Activated naive CD4-positive, alpha-beta T cell treated with anti-CD3 and anti-CD28 coated beads, Interleukin-2, amount 50 U/mL, for 16 hours (primary cell): ENCODE results near the gene PTGDR2.

Source experiments
- DNase-seq: peaks from one replicate; pipeline ENCODE4 v3.0.0-alpha.2; 2020

PTGDR2 gene

DNA sequence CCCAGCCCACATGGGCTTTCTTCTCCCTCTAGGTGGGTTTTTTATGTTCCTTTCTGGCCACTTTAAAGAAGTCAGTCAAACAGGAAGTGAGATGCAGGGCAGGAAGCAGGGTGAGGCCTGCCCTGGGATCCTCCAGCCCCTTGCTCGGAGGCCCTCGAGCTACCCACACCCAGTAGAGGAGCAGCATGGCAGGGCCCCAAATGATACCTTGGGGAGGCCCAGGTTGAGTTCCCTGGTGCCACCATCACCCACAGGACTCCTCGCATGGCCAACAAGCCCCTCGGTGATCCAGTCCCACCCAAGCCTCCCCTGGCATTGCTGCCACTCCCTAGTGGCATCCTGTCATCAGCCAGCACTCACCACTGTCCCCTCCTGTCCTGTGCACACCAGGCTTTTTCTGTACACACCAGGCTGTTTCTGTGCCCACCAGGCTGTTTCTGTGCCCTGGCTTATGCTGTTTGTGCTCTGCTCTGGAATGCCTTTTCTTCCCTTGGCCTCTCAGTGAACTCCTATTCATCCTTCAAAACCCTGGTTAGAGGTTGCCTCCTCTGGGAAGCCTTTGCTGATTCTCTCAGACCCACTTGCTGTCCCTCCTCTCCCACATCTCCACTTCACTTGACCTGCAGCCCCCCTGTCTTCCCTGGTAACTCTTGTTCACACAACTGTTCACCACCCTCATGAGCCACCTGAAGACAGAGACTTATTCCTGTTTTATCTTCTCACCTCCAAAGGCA lies 3.1 kb upstream of the PTGDR2 start:
- no peak for DNase-seq

DNA sequence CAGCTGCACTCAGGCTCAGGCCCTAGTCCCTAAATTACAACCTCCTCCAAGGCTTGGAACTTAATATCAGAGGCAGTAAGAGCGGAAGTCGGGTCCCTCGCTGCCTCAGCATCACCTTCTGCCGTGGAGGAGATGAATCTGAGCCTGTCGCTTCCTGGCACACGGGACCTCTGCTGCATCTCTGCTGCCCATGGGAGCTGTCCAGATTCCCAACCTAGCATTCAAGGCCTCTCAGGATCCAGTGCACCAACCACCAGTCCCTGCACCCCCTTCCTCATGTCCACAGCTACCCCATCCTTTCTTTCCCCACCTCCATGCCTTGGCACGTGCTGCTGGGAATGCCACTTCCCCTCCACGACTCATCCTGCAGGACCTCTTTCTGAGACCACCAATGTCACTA lies 2.5 kb upstream of the PTGDR2 start:
- DNase-seq = no peak

- DNase-seq = no peak
Observed at GRCh38 chr11:60857378-60858232, 1.9 kb upstream of the PTGDR2 start.

- DNase-seq = no peak
Observed at GRCh38 chr11:60854847-60855725, 664 bp downstream of the PTGDR2 start.

- DNase-seq = no peak
Observed at GRCh38 chr11:60854140-60854846, 1.5 kb downstream of the PTGDR2 start.

DNA sequence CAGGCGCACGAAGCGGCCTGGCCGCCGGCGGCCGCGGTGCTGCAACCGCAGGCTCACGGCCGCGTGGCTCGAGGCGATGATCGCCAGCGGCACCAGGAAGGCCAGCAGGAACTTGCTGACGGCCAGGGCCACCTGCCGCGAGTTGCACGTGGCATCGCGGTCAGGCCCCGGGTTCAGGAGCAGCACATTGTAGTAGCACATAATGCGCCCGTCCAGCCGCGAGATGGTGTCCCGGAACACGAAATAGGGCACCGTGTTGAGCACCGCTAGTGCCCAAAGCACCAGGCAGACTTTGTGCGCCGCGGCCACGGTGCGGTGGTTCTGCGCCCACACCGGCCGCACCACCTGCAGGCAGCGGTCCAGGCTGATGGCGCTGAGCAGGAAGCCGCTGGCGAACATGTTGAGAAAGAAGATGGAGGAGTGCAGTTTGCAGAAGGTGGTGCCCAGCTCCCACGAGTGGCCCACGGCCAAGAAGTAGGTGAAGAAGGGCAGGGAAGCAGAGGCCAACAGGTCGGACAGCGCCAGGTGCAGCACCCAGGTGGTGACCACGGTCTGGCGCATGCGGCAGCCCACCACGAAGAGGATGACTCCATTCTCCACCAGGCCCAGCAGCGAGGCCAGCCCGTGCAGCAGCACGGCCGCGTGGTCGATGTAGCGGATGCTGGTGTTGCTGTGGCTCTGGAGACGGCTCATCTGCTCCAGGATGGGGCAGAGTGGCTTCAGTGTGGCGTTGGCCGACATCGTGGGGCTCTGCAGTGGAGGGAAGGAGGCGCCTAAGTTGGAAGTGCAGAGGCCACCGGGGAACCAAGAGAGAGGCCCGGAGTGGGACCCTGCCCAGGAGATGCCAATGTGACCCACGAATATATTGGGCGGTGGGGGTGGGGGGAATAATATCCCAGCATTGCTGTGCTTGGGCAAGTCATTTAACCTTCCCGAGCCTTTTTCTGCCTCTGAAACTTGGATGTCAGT lies 2.5 kb downstream of the PTGDR2 start:
- DNase-seq = no peak

- no peak for DNase-seq
Observed at GRCh38 chr11:60852117-60852981, 3.4 kb downstream of the PTGDR2 start.

DNA sequence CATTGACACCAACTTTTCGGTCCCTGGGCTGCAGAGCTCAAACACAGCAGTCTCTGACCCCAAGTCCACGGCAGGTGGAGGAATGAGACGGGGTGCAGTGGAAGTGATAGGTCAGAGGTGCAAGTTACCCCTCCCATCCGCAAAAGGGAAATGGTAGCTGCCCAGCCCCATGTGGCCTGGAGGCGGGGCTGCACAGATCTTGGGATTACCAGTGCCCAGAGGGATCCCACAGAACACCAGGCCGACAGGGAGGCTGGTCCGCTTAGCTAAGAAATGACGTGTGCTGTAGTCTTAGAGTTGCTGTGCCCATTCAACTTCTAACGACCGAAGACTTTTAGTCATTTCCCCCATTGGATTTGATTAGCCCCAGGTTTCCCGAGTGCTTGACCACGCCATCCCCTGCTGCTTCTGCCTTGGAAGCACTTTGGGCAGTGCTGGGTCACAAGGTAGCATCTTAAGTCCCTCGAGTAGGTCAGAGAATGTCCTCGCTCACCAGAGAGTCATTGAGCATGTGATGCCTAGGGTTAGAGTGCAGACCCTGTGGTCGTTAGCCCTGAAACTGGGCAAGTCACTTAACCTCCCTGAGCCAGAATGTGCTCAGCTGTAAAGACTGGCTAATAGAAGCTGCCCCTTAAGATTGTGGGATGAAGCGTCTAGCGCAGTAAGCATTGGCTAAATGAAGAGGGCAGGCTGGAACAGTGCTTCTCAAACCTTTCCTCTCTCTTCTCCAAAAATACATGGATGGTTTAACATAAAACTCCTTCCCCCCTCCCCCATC lies 4.2 kb downstream of the PTGDR2 start:
- no peak for DNase-seq

GRCh38 chr11:60849641-60850520 lies 5.9 kb downstream of the PTGDR2 start:
- no peak for DNase-seq

- no peak for DNase-seq
Observed at GRCh38 chr11:60848714-60849151, 7.0 kb downstream of the PTGDR2 start.

- no peak for DNase-seq
Observed at GRCh38 chr11:60847896-60848295, 7.9 kb downstream of the PTGDR2 start.

- no peak for DNase-seq
Observed at GRCh38 chr11:60847281-60847680, 8.5 kb downstream of the PTGDR2 start.

DNA sequence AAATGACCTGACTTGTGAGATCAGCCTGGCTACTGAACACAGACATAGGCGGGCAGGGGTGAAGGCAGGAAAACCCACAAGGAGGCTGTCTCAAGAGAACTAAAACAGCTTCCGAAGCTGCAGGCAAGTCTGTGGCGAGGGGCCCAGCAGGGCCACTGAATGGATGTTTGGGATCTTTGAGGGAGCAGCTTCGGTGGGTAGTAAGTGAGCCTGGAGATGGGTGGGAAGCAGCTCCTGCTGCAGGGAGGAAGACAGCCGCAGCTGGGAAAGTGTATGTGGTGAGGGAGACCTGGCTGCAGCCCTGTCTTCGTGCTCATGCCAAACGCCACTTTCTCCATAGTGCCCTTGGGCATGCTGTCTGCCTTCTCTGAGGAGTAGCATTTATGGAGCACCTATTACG lies 10.4 kb downstream of the PTGDR2 start:
- DNase-seq = no peak

DNA sequence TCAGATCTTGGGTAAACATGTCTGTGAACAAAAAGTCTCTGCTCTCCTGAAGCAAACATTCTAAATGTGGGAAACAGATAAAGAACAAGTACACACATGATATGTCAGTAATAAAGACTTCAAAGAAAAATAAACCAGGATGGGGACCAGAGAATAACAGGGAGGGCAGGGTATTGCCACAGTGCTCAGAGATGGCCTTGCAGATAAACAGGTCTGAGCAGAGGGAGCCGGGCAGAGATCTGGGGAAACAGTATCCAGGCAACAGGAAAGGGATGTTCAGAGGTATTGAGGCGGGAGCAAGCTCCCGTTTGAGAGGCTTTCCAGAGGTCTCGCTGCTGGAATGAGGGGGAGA lies 10.9 kb downstream of the PTGDR2 start:
- no peak for DNase-seq

- DNase-seq = no peak
Observed at GRCh38 chr11:60844045-60844869, 11.5 kb downstream of the PTGDR2 start.

DNA sequence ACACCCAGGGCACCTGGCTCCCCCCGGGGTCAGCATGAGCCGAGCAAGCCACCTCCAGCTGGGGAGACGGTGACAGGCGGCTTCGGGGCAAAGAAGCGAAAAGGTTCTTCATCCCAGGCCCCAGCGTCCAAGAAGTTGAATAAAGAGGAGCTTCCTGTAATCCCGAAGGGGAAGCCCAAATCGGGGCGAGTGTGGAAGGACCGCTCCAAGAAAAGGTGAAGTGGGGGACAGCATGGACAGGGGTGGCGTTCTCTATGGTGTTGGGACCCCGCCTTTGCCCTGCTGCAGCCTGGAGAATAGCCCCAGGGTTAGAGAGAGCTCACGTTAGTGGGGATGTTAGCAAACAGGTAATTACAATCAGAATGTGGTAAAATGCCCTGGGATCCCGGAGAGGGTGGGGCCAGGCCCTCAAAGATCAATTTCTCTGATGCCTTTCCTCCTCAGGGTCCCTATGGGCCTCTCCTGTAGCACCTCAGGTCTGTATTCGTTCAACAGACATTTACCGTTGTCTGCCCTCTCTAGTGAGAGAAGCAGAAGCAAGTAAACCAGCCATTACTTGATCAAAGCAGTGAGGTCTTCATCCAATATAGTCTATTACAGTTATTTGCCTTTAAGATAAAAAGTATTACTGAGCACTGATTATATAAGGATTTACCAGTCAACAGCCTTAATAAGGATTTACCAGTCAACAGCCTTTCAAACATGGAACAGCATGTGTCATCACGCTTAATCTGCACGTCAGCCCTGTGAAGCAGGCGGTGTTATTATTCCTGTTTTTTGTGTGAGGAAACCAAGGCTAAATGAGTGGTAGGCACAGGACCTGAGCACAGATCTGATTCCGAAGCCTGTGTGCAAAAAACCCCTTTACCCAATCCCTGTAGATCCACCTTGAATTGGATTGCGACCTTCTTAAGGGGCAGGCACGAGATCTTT lies 12.8 kb downstream of the PTGDR2 start:
- no peak for DNase-seq
